GM23248 (cell line): ENCODE results near the gene TGIF1.

Source experiments
- EZH2 ChIP-seq: fragments of 200-600 bp; sonication (generic); IDR thresholded peaks from 2 replicates; pipeline ENCODE4 v1.6.1; 2018; ENCODE audit warnings: antibody characterized with exemption, mild to moderate bottlenecking; ENCODE audit not compliant: insufficient read depth, poor library complexity, severe bottlenecking
- EZH2phosphoT487 ChIP-seq: fragments of 200-600 bp; sonication (generic); IDR thresholded peaks from 2 replicates; pipeline ENCODE4 v1.6.1; 2018; ENCODE audit warnings: antibody characterized with exemption, moderate library complexity, mild to moderate bottlenecking, low read depth; ENCODE audit not compliant: insufficient read depth

DNA sequence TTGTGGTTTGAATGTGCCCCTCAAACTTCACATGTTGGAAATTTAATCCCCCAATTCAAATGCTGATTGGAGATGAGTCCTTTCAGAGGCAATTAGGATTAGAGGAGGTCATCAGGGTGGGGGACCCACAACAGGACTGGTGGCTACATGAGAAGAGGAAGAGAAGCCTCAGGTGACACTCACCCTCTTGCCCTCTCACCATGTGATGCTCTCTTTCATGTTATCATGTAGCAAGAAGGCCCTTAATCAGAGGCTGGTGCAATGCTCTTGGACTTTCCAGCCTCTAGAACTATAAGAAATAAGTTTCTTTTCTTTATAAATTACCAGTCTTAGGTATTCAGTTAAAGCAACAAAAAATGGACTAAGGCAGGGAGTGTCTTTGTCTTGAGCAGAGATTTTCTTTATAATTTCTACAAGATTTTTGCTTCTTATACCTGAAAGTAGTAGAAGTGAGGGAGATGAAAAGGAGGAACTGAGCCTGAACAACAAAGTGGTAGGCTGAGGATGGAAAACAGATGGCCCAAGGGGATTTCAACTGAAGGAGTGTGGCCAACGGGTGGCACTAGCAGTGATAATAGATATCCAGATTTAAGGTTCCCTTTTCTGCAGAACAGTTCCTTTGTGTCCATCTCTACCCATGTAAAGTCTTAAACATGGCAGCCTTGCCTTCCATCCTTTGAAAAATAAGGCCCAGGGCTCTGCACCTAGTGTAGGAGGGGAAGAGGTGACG, 49.2 kb upstream of the TGIF1 start:
- TF ChIP-seq EZH2 (no peak), EZH2phosphoT487 (no peak)
